Activated T-helper 2 cell treated with anti-CD3 and anti-CD28 coated beads, Interferon-gamma antibody, Interleukin-2, Interleukin-4, amounts not matched to agents 10 μg/mL and 5 μg/mL and 100 μg/mL, durations not matched to agents 14 hours and 24 hours and 36 hours (primary cell): ENCODE results near the gene CCDC3. TPM values are rescaled to one million over a fixed set of nuclear protein-coding genes. Genes with fewer than 3 reads are reported as not detected.

ENCODE experiments used
- DNase-seq: peaks from one replicate; pipeline ENCODE4 v3.0.0; 2021; ENCODE audit warnings: low spot score
- H3K27ac Mint-ChIP-seq: one replicate; pipeline ENCODE4 v1.8.0; 2021; ENCODE audit warnings: mixed read lengths
- H3K27me3 Mint-ChIP-seq: one replicate; pipeline ENCODE4 v1.8.0; 2021; ENCODE audit warnings: low read depth, mixed read lengths
- H3K36me3 Mint-ChIP-seq: one replicate; pipeline ENCODE4 v1.8.0; 2021; ENCODE audit warnings: low read depth, mixed read lengths
- H3K4me1 Mint-ChIP-seq: one replicate; pipeline ENCODE4 v1.8.0; 2021; ENCODE audit warnings: low read depth, mixed read lengths
- H3K4me3 Mint-ChIP-seq: one replicate; pipeline ENCODE4 v1.8.0; 2021; ENCODE audit warnings: low read depth, mild to moderate bottlenecking, moderate library complexity, mixed read lengths
- H3K9me3 Mint-ChIP-seq: one replicate; pipeline ENCODE4 v1.8.0; 2021; ENCODE audit warnings: mixed read lengths
- intact Hi-C: fragments of 100-400 bp; cut with micrococcal nuclease; formaldehyde crosslinking; loops from one replicate; pipeline ENCODE4 v1.15.1; 2023
- total RNA-seq: library from RNA; stranded (reverse); gene quantifications from 2 replicates; pipeline ENCODE4 v1.2.3, GENCODE V29; 2022

Gene CCDC3
- total RNA-seq, 1 donor from 2014 or later = 0.09 TPM

DNA sequence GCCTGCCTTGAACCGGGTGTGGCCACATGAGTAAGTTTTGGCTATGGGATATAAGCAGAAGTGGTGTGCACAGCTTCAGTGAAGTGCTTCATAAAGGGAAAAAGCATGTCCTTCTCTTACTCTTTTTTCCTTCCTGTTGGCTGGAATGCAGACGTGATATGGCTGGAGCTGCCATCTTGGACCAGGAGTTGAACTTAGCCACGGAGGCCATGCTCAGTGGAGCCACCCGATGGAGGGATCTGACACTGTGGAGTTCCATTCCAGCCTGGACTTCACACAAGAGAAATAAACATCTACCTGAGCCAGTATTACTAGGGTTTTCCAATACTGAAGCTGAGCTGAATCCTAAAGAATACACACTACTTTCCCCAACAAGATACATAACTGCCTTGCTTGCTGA lies 52.3 kb downstream of the CCDC3 start:
- H3K4me3 Mint-ChIP-seq = no peak overlapping the region
- H3K4me1 Mint-ChIP-seq = no peaks in the 10 kb centered on the region
- intact Hi-C loops = no loop called here
- peaks cover 12% of the 10 kb centered on the region for H3K9me3 Mint-ChIP-seq
- no peak overlapping the region for H3K27ac Mint-ChIP-seq
- no peaks in the 10 kb centered on the region for H3K36me3 Mint-ChIP-seq
- H3K27me3 Mint-ChIP-seq = no peaks in the 10 kb centered on the region
- DNase-seq = no peak

DNA sequence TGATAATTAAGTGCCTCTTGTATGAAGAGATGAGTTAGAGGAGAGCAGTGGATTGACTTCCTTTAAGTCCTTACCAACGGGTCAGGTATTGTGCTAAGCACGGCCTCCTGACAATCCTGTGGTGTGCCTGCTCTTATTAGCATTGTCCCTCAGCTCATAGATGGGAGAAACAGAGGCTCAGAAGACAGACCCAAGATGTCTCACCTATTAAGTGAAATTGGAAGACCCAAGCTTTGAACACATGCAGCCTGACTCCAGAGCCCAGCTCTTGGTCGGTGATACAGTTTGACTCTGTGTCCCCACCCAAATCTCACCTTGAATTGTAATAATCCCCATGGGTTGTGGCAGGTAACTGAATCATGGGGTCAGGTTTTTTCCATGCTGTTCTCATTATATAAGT lies 53.8 kb downstream of the CCDC3 start:
- intact Hi-C loops = no loop called here
- Mint-ChIP-seq H3K4me1 (no peaks in the 10 kb centered on the region), H3K4me3 (no peak overlapping the region), H3K9me3 (peaks cover 3% of the 10 kb centered on the region), H3K27me3 (no peaks in the 10 kb centered on the region), H3K36me3 (no peaks in the 10 kb centered on the region), H3K27ac (no peak overlapping the region)
- DNase-seq = no peak

DNA sequence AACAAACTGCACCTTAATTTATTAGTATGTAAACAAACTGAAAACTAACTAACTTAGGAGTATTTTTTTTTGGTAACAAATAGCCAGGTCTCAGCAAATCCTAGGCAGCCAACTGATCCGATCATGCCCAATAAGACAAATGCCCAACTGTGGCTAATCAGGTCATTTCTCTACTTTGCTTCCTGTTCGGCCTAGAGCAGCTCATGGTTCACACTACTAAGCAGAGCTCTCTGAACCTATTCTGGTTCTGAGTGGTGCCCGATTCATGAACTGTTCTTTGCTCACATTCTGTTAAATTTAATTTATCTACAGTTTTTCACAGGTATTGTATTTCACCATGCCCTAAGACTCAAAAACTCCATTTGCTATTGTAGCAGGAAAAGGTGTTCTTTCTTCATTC lies 55.1 kb downstream of the CCDC3 start:
- DNase-seq = no peak
- Mint-ChIP-seq H3K27ac (no peak overlapping the region), H3K9me3 (no peaks in the 10 kb centered on the region), H3K4me1 (no peaks in the 10 kb centered on the region), H3K4me3 (no peak overlapping the region), H3K27me3 (no peaks in the 10 kb centered on the region), H3K36me3 (no peaks in the 10 kb centered on the region)
- intact Hi-C loops = no loop called here

DNA sequence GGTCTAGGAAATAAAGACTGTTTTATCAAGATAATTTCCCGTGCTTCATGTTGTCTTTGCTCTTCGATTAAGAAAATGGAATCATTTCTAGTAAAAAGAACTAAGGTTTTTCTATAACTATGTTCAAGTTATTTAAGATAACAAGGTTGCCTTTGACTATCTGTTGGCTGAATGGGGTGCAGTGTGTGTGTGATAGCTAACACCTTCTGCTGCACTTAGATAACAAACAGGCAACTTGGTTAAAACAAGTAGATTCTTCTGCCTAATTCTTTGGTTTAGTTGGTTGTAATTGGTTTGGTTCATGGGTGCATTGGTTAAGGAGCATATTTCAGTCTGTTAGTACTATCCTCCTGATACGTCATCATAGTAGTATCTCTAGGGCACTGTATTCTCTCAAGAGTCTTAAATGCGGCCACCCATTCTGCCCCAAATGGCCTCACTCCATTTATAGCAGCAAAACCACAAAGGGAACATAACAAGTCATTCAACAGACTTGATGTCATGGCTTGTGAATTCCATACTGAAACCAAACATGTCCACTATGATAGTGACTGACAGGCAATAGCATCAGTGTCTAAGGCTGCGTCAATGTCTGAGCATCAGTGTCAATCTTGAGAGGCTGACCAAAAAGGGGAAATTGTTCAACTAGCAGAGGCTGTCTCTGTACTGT lies 55.7 kb downstream of the CCDC3 start:
- intact Hi-C loops = no loop called here
- Mint-ChIP-seq H3K4me1 (no peaks in the 10 kb centered on the region), H3K27me3 (no peaks in the 10 kb centered on the region), H3K36me3 (no peaks in the 10 kb centered on the region), H3K27ac (no peak overlapping the region), H3K9me3 (no peaks in the 10 kb centered on the region), H3K4me3 (no peak overlapping the region)
- DNase-seq = no peak

DNA sequence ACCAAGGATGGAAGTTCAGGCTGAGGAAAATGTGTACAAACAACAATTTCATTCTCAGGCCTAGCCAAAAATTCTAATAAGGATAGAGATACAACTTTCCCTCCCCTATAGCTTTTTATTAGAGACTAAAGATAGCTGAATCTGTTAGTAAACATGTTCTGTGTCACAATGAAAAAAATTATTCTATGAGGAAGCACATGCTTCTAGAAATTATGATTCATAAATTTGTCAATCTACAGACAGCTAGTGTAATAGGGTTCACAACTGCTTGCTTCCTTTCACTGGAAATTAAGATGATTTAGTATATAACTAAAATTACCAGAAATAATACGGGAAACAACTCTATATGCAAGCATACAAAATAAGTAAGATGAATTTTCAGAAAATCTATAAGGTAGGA lies 56.6 kb downstream of the CCDC3 start:
- DNase-seq = no peak
- Mint-ChIP-seq H3K9me3 (no peaks in the 10 kb centered on the region), H3K27me3 (no peaks in the 10 kb centered on the region), H3K27ac (no peak overlapping the region), H3K4me1 (no peaks in the 10 kb centered on the region), H3K36me3 (no peaks in the 10 kb centered on the region), H3K4me3 (no peak overlapping the region)
- intact Hi-C loops = no loop called here

DNA sequence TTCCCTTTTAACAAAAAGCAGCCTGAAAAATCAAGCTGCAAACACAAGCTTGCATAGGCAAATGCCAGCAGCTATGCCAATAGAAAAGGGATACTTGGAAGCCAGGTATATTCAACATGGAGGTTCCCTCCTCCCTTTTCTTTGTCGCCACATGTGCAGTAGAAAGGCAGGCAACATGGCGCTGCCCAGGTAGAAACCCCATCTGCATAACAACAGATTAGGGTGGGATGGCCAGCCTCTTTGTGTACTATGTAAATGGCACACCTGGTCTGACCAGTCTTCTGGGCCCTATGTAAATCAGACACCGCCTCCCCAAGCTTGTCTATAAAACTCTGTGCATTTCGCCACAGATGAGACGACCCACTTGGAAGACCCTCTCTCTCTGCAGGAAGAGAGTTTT lies 58.1 kb downstream of the CCDC3 start:
- no peak overlapping the region for H3K4me3 Mint-ChIP-seq
- peaks cover 4% of the 10 kb centered on the region for H3K27me3 Mint-ChIP-seq
- H3K36me3 Mint-ChIP-seq = no peaks in the 10 kb centered on the region
- no peaks in the 10 kb centered on the region for H3K4me1 Mint-ChIP-seq
- H3K27ac Mint-ChIP-seq = no peak overlapping the region
- no peak for DNase-seq
- intact Hi-C loops = no loop called here
- no peaks in the 10 kb centered on the region for H3K9me3 Mint-ChIP-seq

DNA sequence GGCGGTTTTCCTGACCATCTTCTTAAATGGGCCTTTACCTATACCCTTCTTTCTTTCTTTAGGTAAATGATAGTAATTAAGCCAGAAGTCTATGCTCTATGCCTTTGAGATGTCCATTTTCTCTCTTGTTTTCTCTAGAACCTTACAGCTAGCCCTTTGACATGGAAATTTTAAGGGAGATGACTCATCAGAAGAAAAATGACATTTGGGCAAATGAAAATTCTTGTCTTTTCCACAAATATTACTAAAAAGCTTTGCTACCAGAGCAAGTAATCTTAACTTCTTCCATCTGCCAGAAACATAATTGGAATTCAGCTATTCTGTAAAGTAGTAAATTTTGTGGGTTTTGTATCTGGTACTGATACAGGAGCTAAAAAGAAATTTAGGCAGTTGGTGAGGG lies 59.5 kb downstream of the CCDC3 start:
- DNase-seq = no peak
- intact Hi-C loops = no loop called here
- peaks cover 4% of the 10 kb centered on the region for H3K27me3 Mint-ChIP-seq
- no peaks in the 10 kb centered on the region for H3K36me3 Mint-ChIP-seq
- H3K27ac Mint-ChIP-seq = no peak overlapping the region
- H3K4me3 Mint-ChIP-seq = no peak overlapping the region
- no peaks in the 10 kb centered on the region for H3K9me3 Mint-ChIP-seq
- H3K4me1 Mint-ChIP-seq = no peaks in the 10 kb centered on the region

DNA sequence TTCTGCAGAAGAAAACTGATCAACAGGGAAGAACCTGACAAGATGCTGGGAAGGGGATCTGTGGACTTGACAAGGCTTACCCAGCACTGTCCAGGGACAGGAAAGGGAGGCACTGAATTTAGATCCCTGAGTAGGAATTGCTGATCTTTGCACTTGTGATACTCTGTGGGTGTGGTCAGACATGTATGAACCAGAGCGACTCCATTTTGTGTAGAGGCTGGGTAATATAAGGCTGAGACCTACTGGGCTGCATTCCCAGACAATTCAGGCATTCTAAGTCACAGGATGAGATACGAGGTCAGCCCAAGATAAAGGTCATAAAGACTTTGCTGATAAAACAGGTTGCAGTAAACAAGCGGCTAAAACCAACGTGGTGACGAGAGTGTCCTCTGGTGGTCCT lies 60.7 kb downstream of the CCDC3 start:
- no peaks in the 10 kb centered on the region for H3K9me3 Mint-ChIP-seq
- no peaks in the 10 kb centered on the region for H3K4me1 Mint-ChIP-seq
- intact Hi-C loops = no loop called here
- H3K36me3 Mint-ChIP-seq = no peaks in the 10 kb centered on the region
- no peak for DNase-seq
- H3K4me3 Mint-ChIP-seq = no peak overlapping the region
- peaks cover 4% of the 10 kb centered on the region for H3K27me3 Mint-ChIP-seq
- no peak overlapping the region for H3K27ac Mint-ChIP-seq

DNA sequence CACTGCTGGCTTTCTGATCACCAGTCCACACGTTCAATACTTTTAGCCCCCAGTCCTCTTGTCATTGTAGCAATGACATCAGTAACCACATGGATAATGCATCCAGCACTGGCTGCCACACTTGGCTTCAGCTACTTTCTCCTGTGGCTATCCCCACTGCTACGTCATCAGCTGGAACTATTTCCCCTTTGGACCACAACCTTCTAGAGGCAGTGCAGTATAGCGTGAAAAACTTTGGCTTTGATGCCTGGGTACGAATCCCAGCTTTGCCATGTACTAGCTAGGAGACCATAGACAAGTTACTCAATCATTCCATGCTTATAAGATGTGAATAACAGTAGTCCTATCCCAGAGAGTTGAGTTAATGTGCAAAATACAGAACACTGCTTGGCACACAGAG lies 63.2 kb downstream of the CCDC3 start:
- Mint-ChIP-seq H3K27me3 (peaks cover 4% of the 10 kb centered on the region), H3K27ac (no peak overlapping the region)
- intact Hi-C loops = no loop called here

DNA sequence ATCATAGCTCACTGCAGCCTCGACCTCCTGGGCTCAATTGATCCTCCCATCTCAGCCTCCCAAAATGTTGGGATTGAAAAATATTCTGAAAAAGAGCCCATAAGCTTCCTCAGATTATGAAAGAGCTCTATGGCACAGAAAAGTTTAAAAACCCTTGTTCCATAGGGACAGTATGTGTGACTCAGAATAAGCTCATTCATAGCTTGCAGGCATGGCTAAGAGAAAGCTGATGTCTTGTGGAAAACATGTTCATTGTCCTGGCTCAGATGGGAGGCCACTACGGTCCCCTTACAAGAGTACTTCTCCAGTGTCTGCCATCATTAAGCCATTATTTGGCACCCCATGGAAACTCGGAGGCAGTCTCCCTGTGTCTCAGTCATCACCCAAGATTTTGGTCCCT lies 64.0 kb downstream of the CCDC3 start:
- Mint-ChIP-seq H3K4me3 (no peak overlapping the region), H3K27me3 (peaks cover 10% of the 10 kb centered on the region), H3K4me1 (no peaks in the 10 kb centered on the region), H3K36me3 (no peaks in the 10 kb centered on the region), H3K27ac (no peak overlapping the region), H3K9me3 (no peaks in the 10 kb centered on the region)
- DNase-seq = no peak
- intact Hi-C loops = no loop called here

More for the DNA sequence above, 63.2 kb downstream of the CCDC3 start:
- Mint-ChIP-seq H3K4me3 (no peak overlapping the region), H3K4me1 (no peaks in the 10 kb centered on the region), H3K36me3 (no peaks in the 10 kb centered on the region), H3K9me3 (no peaks in the 10 kb centered on the region)
- no peak for DNase-seq

DNA sequence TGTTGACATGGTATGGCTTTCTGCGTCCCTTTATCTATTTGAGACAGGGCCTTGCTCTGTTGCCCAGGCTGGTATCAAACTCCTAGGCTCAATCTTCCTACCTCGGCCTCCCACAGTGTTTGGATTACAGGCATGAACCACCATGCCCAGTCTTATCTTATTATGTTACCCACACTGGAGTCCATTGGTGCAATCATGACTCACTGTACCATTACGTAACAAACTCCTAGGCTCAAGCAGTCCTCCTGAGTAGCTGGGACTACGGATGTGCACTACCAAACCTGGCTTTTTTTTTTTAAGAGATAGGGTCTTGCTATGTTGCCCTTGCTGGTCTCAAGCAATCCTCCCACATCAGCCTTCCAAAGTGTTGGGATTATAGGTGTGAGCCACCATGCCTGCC lies 66.7 kb downstream of the CCDC3 start:
- H3K4me3 Mint-ChIP-seq = no peak overlapping the region
- H3K36me3 Mint-ChIP-seq = no peaks in the 10 kb centered on the region
- peaks cover 14% of the 10 kb centered on the region for H3K27me3 Mint-ChIP-seq
- no peak for DNase-seq
- no peak overlapping the region for H3K27ac Mint-ChIP-seq
- no peaks in the 10 kb centered on the region for H3K9me3 Mint-ChIP-seq
- intact Hi-C loops = no loop called here
- no peaks in the 10 kb centered on the region for H3K4me1 Mint-ChIP-seq

DNA sequence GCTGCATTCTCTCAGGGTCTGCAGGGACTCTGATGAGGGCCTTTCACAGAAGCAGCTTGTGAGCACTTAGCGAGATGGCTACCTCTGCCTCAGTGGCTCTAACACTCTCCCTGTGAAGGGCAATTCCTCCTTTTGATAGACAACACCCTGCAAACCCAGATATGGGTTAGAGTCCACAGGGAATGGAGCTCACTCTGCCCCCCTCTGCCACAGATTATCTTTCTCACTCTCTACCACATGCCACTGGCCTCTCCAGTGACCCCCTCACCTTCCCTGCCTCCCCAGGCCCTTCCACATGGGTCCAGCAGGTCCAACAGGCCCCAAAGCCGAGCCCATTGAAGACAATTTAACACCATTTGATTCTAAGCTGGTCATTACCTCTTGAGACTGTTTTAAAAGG lies 72.1 kb downstream of the CCDC3 start:
- no peak overlapping the region for H3K27ac Mint-ChIP-seq
- H3K27me3 Mint-ChIP-seq = peaks cover 12% of the 10 kb centered on the region
- no peaks in the 10 kb centered on the region for H3K36me3 Mint-ChIP-seq
- H3K4me1 Mint-ChIP-seq = no peaks in the 10 kb centered on the region
- intact Hi-C loops = no loop called here
- DNase-seq = no peak
- H3K9me3 Mint-ChIP-seq = no peaks in the 10 kb centered on the region
- H3K4me3 Mint-ChIP-seq = no peak overlapping the region

DNA sequence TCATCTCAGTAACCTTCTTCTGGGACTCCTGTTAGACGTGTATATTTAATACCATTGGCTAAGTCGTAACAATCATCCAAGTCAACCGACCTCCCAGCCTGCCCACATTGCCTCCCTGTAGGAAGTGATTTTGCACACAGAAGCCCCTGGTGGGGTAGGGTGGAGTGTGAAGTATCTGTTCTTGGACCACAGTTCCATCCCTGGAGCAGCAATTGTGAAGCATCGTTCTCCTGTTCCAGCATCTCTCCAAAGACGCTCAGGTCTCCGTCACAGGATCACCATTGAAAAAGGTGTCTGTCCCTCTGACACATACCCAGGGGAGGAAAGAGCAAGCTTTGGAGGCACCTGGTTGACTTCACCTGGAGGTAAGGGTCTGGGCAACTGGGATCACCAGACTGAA lies 72.9 kb downstream of the CCDC3 start:
- Mint-ChIP-seq H3K36me3 (no peaks in the 10 kb centered on the region), H3K27me3 (peaks cover 12% of the 10 kb centered on the region)
- intact Hi-C loops = no loop called here

DNA sequence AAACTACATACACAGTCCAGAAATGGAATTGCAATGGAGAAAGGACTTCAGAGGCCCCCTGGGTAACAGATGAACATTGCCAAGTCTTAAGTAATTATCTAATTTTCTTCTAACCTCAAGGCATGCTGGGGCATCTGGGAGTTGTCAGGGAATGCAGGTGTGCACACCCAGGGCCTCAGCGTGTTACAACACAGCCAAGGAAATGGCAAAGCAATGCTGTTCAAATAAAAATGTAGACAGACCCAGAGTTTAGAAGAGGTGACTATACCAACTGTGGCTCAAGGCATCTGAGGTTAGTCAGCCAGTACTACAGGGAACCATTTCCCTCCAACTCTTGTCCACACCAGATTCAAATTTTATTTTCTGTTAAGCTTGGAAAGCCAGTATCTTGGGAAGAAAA lies 73.6 kb downstream of the CCDC3 start:
- no peaks in the 10 kb centered on the region for H3K4me1 Mint-ChIP-seq
- intact Hi-C loops = no loop called here
- no peaks in the 10 kb centered on the region for H3K36me3 Mint-ChIP-seq
- DNase-seq = no peak
- H3K27me3 Mint-ChIP-seq = peaks cover 10% of the 10 kb centered on the region
- H3K4me3 Mint-ChIP-seq = no peak overlapping the region
- H3K27ac Mint-ChIP-seq = no peak overlapping the region
- H3K9me3 Mint-ChIP-seq = no peaks in the 10 kb centered on the region

More for the DNA sequence above, 72.9 kb downstream of the CCDC3 start:
- H3K9me3 Mint-ChIP-seq = no peaks in the 10 kb centered on the region
- H3K4me1 Mint-ChIP-seq = no peaks in the 10 kb centered on the region
- H3K27ac Mint-ChIP-seq = no peak overlapping the region
- DNase-seq = no peak
- no peak overlapping the region for H3K4me3 Mint-ChIP-seq
